Islet of Langerhans (tissue), 1 donor: Measurements from ENCODE around the gene SNX9.

Experiments used
- FAIRE-seq: peaks from one replicate; lab custom pipeline; 2011; peaks lifted over from hg19 to GRCh38; lab: Jason Lieb, UNC

SNX9 gene

GRCh38 chr6:157981395-157982101, 158.5 kb downstream of the SNX9 start, which contains the start of gene SYNJ2:
Gene SYNJ2, plus strand, starts transcription at chr6:157981863. Its CDS starts 99 bp downstream, at chr6:157981962.
- FAIRE-seq: no peak

GRCh38 chr6:157982102-157982562, 159.1 kb downstream of the SNX9 start:
- no peak for FAIRE-seq

DNA sequence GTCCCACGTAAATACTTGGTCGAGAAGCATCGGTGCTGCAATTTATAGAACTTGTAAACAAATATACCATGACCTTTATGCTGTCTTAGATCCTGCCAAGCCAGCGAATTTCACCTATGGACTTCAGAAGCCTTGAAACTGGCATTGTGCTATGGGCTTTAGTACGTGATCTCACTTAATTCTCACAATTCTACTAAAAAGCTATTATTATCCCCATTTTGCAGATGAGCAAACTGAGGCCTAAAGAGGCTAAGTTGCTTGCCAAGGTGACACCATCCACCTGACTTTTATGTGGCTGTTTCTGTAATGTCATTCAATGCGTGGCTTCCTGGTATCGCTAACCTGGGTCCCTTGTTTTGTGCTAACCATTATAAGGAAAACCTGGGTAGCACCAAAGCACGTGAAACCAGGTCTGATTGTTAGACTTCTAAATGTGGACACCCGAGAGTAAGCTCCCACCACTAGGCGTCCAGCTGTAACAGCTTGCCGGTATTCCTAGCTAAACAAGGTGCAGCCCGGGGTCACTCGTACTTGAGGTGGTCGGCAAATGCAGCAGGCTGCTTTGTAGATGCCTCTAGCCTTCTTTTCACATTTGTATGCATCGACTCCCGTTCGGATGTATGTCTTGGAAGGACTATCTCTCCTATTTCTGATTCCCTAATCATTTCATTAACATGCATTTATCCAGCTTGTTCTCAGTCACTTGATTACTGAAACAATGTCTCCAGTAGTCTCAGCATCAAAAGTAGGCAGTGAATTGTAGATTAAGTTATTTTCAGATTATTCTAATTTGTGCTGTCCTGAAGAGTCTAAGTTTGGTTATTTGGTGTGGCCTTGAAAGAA, 159.7 kb downstream of the SNX9 start:
- FAIRE-seq: peak; percentile 33

DNA sequence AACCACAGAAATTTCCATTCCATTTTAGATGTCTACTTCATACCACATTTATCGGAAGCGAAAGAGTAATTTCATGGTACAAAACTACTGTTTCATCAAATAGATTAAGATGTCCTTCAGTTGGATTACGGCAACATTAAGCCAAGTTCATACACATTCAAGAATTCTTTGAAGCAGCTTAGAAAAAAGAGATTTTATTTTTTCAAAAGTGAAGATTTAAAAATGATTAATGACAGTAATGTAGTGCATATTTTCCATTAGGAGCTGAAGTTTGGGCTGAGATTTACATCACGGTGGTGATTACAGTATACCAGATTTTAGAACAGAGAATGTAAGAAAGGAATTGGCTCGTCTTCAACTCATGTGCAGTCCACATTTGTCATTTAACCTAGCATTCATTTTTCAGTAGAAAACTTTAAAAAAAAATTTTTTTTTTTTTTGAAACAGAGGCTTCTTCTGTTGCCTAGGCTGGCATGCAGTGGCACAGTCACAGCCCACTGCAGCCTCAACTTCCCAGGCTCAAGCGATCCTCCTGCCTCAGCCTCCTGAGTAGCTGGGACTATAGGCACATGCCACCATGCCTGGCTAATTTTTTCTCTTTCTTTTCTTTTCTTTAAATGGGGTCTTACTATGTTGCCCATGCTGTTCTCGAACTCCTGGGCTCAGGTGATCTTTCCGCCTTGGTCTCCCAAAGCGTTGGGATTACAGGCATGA, 160.5 kb downstream of the SNX9 start:
- no peak for FAIRE-seq

DNA sequence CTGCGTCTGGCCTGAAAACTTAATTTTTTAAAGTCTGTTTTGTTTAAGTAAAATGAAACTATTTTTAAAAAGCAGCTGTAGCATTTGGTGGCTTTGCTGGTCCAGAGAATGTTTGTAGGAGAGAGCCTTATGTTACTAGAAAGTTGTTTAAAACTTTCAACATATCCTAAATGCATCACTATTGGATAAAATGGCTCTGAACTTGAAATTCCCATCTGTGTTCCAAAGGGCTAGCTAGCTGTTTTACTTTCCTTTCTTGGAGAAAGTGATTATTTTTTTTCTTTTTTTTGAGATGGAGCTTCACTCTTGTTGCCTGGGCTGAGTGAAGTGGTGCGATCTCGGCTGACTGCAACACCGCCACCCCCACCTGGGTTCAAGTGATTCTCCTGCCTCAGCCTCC, 161.1 kb downstream of the SNX9 start:
- no peak for FAIRE-seq

DNA sequence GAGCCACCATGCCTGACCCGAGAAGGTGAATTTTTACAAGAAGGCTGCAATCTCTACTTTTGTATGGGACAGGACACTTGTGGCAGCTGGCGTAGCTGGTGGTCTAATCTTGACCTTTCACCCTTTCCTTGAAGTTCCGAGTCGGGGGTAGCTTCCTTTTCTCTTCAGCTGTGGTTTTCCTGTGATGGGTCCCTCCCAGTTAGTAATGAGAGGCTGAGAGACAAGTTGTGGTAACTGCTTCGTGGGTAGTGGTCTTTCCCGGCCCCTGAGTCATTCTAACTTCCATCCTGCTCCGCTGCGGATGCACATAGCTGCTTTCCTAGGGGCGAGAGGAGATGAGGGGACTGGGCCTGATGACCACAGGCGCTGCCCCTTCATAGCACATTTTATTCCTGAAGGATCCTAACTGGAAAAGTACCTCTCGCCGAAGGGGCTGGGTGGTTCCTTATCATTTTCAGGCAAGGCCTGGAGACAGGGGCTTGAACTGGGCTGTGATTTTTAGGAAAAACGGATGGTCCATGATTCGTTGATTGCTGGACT, 161.7 kb downstream of the SNX9 start:
- no peak for FAIRE-seq

DNA sequence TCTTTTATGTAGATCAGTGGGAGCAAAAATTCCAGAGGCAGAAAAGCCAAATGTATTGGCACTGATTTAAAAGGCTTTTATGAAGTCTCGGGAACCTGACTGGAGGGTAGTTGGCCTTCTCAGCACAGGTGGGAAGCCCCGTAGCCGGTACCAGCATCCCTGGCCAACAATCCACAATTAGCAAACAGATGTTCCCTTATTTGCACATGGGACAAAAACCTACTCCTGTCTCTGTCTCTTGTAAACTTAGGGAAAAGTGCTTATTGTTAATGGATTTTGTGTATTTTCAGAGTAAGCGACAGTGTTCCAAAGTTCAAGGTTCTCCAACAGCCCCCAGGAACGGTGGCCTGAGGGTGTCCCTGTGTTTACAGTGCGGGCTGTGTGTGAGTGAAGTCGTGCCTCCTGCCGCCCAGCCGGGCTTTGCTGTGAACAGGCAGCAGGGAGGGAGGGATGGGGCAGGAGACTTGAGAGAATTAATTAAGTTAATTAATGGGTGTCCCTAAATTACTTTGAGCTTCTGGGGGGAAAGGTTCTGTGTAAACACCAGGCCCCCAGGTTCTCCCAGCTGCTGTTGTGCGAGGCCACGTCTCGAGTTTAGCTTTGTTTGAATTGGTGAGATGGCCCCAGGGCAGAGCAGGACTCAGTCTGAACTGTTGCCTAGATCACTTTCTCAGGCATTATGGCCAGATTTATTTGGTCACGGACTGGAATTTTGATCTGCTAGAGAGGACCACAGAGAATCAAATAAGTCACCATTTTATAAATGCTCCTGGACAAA, 162.5 kb downstream of the SNX9 start:
- no peak for FAIRE-seq

- FAIRE-seq: no peak
These were observed 165.0 kb downstream of the SNX9 start for GRCh38 chr6:157987788-157988699.

GRCh38 chr6:157988700-157989063, 165.6 kb downstream of the SNX9 start:
- FAIRE-seq: no peak

- FAIRE-seq: no peak
These were observed 166.7 kb downstream of the SNX9 start for GRCh38 chr6:157989541-157990289.

DNA sequence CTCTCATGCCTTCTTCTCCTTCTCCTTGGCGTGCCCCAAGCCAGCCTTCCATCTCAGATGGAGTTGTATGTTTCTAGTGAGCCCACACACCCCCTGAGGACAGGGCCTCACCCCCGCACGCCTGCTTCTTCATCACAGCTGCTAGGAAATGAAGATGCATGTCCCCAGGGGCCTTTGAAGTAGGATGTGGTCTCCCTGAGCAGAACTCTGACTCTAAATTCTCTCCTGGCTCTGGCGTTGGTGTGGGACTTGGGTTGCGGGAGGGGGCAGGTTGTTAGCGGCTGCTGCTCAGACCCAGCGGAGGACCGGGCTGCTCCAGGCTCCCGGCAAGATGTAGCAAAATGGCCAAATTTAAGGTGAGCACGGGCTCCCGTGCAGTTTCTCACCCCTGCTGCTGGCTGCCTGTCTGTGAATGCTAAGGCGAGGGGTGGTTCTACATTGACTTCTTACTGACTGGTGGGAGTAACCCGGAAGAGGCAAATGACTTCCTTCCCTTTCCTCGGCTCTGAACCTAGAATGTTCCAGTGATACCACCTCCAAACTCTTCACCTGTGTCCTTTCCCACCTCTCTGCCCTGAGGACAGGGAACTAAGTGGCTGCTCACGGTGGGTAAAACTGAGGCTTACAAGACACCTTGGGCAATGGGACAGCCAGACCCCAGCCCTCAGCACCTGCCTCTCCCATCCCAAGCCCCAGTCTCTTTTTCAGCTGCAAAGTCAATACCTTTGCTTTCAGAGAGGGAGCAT, 167.4 kb downstream of the SNX9 start:
- no peak for FAIRE-seq

- FAIRE-seq: no peak
These were observed 168.0 kb downstream of the SNX9 start for GRCh38 chr6:157991067-157991432.

- peak; percentile 92 for FAIRE-seq
These were observed 170.0 kb downstream of the SNX9 start for GRCh38 chr6:157993076-157993475.

GRCh38 chr6:157994125-157994795, 171.2 kb downstream of the SNX9 start:
- no peak for FAIRE-seq
